ENCODE results near the gene DEFB112. TPM values are rescaled to one million over a fixed set of nuclear protein-coding genes. Genes with fewer than 3 reads are reported as not detected.

The DEFB112 gene
- total RNA-seq, 1 donor from 2014 or later: not detected

GRCh38 chr6:50047026-50047425, 2.7 kb downstream of the DEFB112 start:
- no peak for TF ChIP-seq CTCF (IDR thresholded peaks at IDR 0.05)
- Mint-ChIP-seq H3K4me3 (ENCODE audit: unreplicated experiment) (no peak overlapping the region), H3K4me1 (ENCODE audit: unreplicated experiment) (no peaks in the 10 kb centered on the region), H3K27ac (ENCODE audit: unreplicated experiment) (no peak overlapping the region), H3K27me3 (ENCODE audit: unreplicated experiment) (peaks cover 7% of the 10 kb centered on the region), H3K9me3 (ENCODE audit: unreplicated experiment) (no peaks in the 10 kb centered on the region), H3K36me3 (ENCODE audit: unreplicated experiment) (no peaks in the 10 kb centered on the region)
- DNase-seq (ENCODE audit: extremely low spot score, unreplicated experiment): no peak

- Mint-ChIP-seq H3K36me3 (ENCODE audit: unreplicated experiment) (no peaks in the 10 kb centered on the region), H3K9me3 (ENCODE audit: unreplicated experiment) (no peaks in the 10 kb centered on the region), H3K27me3 (ENCODE audit: unreplicated experiment) (peaks cover 2% of the 10 kb centered on the region), H3K4me1 (ENCODE audit: unreplicated experiment) (no peaks in the 10 kb centered on the region), H3K27ac (ENCODE audit: unreplicated experiment) (no peak overlapping the region), H3K4me3 (ENCODE audit: unreplicated experiment) (no peak overlapping the region)
- DNase-seq (ENCODE audit: extremely low spot score, unreplicated experiment): no peak
- TF ChIP-seq CTCF (IDR thresholded peaks at IDR 0.05): peak; percentile 8
Measured at GRCh38 chr6:50030777-50031562, 18.8 kb downstream of the DEFB112 start.

GRCh38 chr6:50030350-50030749, 19.4 kb downstream of the DEFB112 start:
- Mint-ChIP-seq H3K36me3 (ENCODE audit: unreplicated experiment) (no peaks in the 10 kb centered on the region), H3K4me1 (ENCODE audit: unreplicated experiment) (no peaks in the 10 kb centered on the region), H3K27me3 (ENCODE audit: unreplicated experiment) (peaks cover 2% of the 10 kb centered on the region), H3K9me3 (ENCODE audit: unreplicated experiment) (no peaks in the 10 kb centered on the region), H3K27ac (ENCODE audit: unreplicated experiment) (no peak overlapping the region), H3K4me3 (ENCODE audit: unreplicated experiment) (no peak overlapping the region)
- no peak for DNase-seq (ENCODE audit: extremely low spot score, unreplicated experiment)
- no peak for TF ChIP-seq CTCF (IDR thresholded peaks at IDR 0.05)

GRCh38 chr6:50025258-50025657, 24.5 kb downstream of the DEFB112 start:
- no peaks in the 10 kb centered on the region for H3K27me3 Mint-ChIP-seq (ENCODE audit: unreplicated experiment)
- no peaks in the 10 kb centered on the region for H3K9me3 Mint-ChIP-seq (ENCODE audit: unreplicated experiment)
- no peak for DNase-seq (ENCODE audit: extremely low spot score, unreplicated experiment)
- H3K27ac Mint-ChIP-seq (ENCODE audit: unreplicated experiment): no peak overlapping the region
- H3K4me1 Mint-ChIP-seq (ENCODE audit: unreplicated experiment): no peaks in the 10 kb centered on the region
- no peak for TF ChIP-seq CTCF (IDR thresholded peaks at IDR 0.05)
- no peak overlapping the region for H3K4me3 Mint-ChIP-seq (ENCODE audit: unreplicated experiment)
- H3K36me3 Mint-ChIP-seq (ENCODE audit: unreplicated experiment): no peaks in the 10 kb centered on the region

- H3K36me3 Mint-ChIP-seq (ENCODE audit: unreplicated experiment): no peaks in the 10 kb centered on the region
- no peaks in the 10 kb centered on the region for H3K9me3 Mint-ChIP-seq (ENCODE audit: unreplicated experiment)
- H3K4me3 Mint-ChIP-seq (ENCODE audit: unreplicated experiment): no peak within 1 kb of the TSS
- no peaks in the 10 kb centered on the region for H3K4me1 Mint-ChIP-seq (ENCODE audit: unreplicated experiment)
- H3K27ac Mint-ChIP-seq (ENCODE audit: unreplicated experiment): no peak within 1 kb of the TSS
- no peak for DNase-seq (ENCODE audit: extremely low spot score, unreplicated experiment)
- H3K27me3 Mint-ChIP-seq (ENCODE audit: unreplicated experiment): no peaks in the 10 kb centered on the region
- no peak for TF ChIP-seq CTCF (IDR thresholded peaks at IDR 0.05)
Measured at GRCh38 chr6:50021894-50022293, 27.8 kb downstream of the DEFB112 start, which contains the start of gene DEFB110. Gene DEFB110, minus strand, starts transcription at chr6:50021994. Its CDS starts 59 bp downstream, at chr6:50021935.

Measured in osteocyte (in vitro differentiated cells).